GM19467 (cell line): Measurements from ENCODE around the gene TRMT13.

Experiments used
- ATAC-seq: cut with Tn5 transposase; IDR thresholded peaks from one replicate; pipeline ENCODE4 v1.9.1; 2021; ENCODE audit warnings: mild to moderate bottlenecking, moderate library complexity; ENCODE audit not compliant: unreplicated experiment

The TRMT13 gene

GRCh38 chr1:100132566-100133477 is at the start of gene TRMT13, which contains the start of gene SASS6:
TSS of gene TRMT13 (plus strand) at chr1:100133163. CDS start at chr1:100133169, 6 bp downstream.
TSS of gene SASS6 (minus strand) at chr1:100132930. CDS start at chr1:100132814, 116 bp downstream.
- peak; percentile 91 for ATAC-seq

GRCh38 chr1:100087396-100087795 is 45.6 kb upstream of the TRMT13 start:
- no peak for ATAC-seq

GRCh38 chr1:100089082-100089481 is 43.9 kb upstream of the TRMT13 start:
- no peak for ATAC-seq

- ATAC-seq: no peak
Measured at GRCh38 chr1:100090471-100090870, 42.5 kb upstream of the TRMT13 start.

GRCh38 chr1:100100202-100100601 is 32.8 kb upstream of the TRMT13 start:
- ATAC-seq: no peak

GRCh38 chr1:100101564-100101963 is 31.4 kb upstream of the TRMT13 start:
- ATAC-seq: no peak

- no peak for ATAC-seq
Measured at GRCh38 chr1:100107696-100108095, 25.3 kb upstream of the TRMT13 start.

- no peak for ATAC-seq
Measured at GRCh38 chr1:100109554-100110066, 23.4 kb upstream of the TRMT13 start.

GRCh38 chr1:100115524-100115923 is 17.4 kb upstream of the TRMT13 start:
- no peak for ATAC-seq

GRCh38 chr1:100122177-100122576 is 10.8 kb upstream of the TRMT13 start:
- ATAC-seq: no peak

GRCh38 chr1:100127226-100127625 is 5.7 kb upstream of the TRMT13 start:
- no peak for ATAC-seq

GRCh38 chr1:100130552-100131077 is 2.3 kb upstream of the TRMT13 start:
- no peak for ATAC-seq

- ATAC-seq: no peak
Measured at GRCh38 chr1:100131623-100132022, 1.3 kb upstream of the TRMT13 start.

GRCh38 chr1:100134872-100135271 is 1.9 kb downstream of the TRMT13 start:
- no peak for ATAC-seq

- no peak for ATAC-seq
Measured at GRCh38 chr1:100137602-100138001, 4.6 kb downstream of the TRMT13 start.

GRCh38 chr1:100141192-100141591 is 8.2 kb downstream of the TRMT13 start:
- no peak for ATAC-seq

- no peak for ATAC-seq
Measured at GRCh38 chr1:100142343-100142742, 9.4 kb downstream of the TRMT13 start.

- ATAC-seq: no peak
Measured at GRCh38 chr1:100145116-100145515, 12.2 kb downstream of the TRMT13 start.

GRCh38 chr1:100146958-100147357 is 14.0 kb downstream of the TRMT13 start:
- ATAC-seq: no peak

- no peak for ATAC-seq
Measured at GRCh38 chr1:100147875-100148274, 14.9 kb downstream of the TRMT13 start.

- no peak for ATAC-seq
Measured at GRCh38 chr1:100151679-100152078, 18.7 kb downstream of the TRMT13 start.

GRCh38 chr1:100152271-100152670 is 19.3 kb downstream of the TRMT13 start:
- ATAC-seq: peak; percentile 77
